Lung (tissue), 12 donors: ENCODE data around the gene FAM136A. TPM values are rescaled to one million over a fixed set of nuclear protein-coding genes. Genes with fewer than 3 reads are reported as not detected.
"Not testable (repeated sequence)": the region's sequence is repeated elsewhere in the genome, so short reads cannot be mapped to it uniquely, and the experiment has no call there.

ENCODE experiments used
- ATAC-seq: fragments of 200-7000 bp; cut with Tn5 transposase; one replicate; pipeline ENCODE4 v1.9.1; 2020; ENCODE audit warnings: moderate number of reproducible peaks; ENCODE audit not compliant: insufficient read depth, low FRiP score
- DNase-seq, 3 donors: peaks; one replicate each; pipeline ENCODE4 v3.0.0-alpha.2; 2013 to 2017
- H3K27ac ChIP-seq, 2 donors: one replicate each; pipeline ENCODE4 v1.5.1; 2013; ENCODE audit warnings: mild to moderate bottlenecking in 2 of 2, moderate library complexity in 2 of 2, control low read depth in 1 of 2, inconsistent platforms in 1 of 2, low read depth in 1 of 2, low read length in 1 of 2
- H3K27me3 ChIP-seq, 3 donors: one replicate each; pipeline ENCODE4 v1.5.1; 2013; ENCODE audit warnings: low read length in 2 of 3; ENCODE audit not compliant: control insufficient read depth in 3 of 3, insufficient read depth in 3 of 3
- H3K36me3 ChIP-seq, 4 donors: one replicate each; pipeline ENCODE4 v1.5.1; 2013; ENCODE audit warnings: low read length in 4 of 4, mild to moderate bottlenecking in 1 of 4, moderate library complexity in 1 of 4; ENCODE audit not compliant: control insufficient read depth in 4 of 4, insufficient read depth in 4 of 4
- H3K4me1 ChIP-seq, 5 donors: one replicate each; pipeline ENCODE4 v1.5.1; 2013; ENCODE audit warnings: low read length in 5 of 5, mild to moderate bottlenecking in 2 of 5, moderate library complexity in 1 of 5; ENCODE audit not compliant: control insufficient read depth in 5 of 5, insufficient read depth in 5 of 5
- H3K4me3 ChIP-seq: one replicate; pipeline ENCODE4 v1.5.1; 2013; ENCODE audit warnings: mild to moderate bottlenecking, control low read depth, moderate library complexity
- H3K9ac ChIP-seq, 2 donors: one replicate each; pipeline ENCODE4 v1.5.1; 2013; ENCODE audit warnings: low read length in 2 of 2, control low read depth in 1 of 2; ENCODE audit not compliant: insufficient read depth in 1 of 2
- H3K9me3 ChIP-seq, 4 donors: one replicate each; pipeline ENCODE4 v1.5.1; 2013; ENCODE audit warnings: low read length in 3 of 4, mild to moderate bottlenecking in 1 of 4, moderate library complexity in 1 of 4; ENCODE audit not compliant: control insufficient read depth in 4 of 4, insufficient read depth in 3 of 4
- WGBS, 2 donors: extraction: QIAGEN DNeasy Blood & Tissue Kit; methylation state at CpG; one replicate each; pipeline ENCODE4 v1.1.7; 2013; 5-methylcytosine and 5-hydroxymethylcytosine counted together
- polyA plus RNA-seq, 2 donors: library from polyadenylated mRNA; stranded (reverse); fragments of 200-250 nt; gene quantifications; one replicate each; pipeline ENCODE4 v1.2.1, GENCODE V29; 2013
- total RNA-seq, 2 donors: library from RNA; depleted of rRNA in 1 of 2; stranded (reverse); fragments of >200 nt in 1 of 2; gene quantifications; one replicate each; pipeline ENCODE4 v1.2.1, GENCODE V29; 2014 to 2021
- TF ChIP-seq, protein P1 (sequence below): IDR thresholded peaks from 2 replicates; pipeline ENCODE4 v1.5.1; 2012; ENCODE audit warnings: mild to moderate bottlenecking; ENCODE audit errors: control extremely low read depth, extremely low read depth
- donor health status: control.
- donor health status: control.
- donor health status: Bipolar disorder and iron deficiency.
- donor health status: healthy.
- donor health status: DM: yes; HTN: yes; CAD: no.

The FAM136A gene
- total and polyA plus RNA-seq, 4 donors = 23.7 to 37.0 (median 30.2) TPM

DNA sequence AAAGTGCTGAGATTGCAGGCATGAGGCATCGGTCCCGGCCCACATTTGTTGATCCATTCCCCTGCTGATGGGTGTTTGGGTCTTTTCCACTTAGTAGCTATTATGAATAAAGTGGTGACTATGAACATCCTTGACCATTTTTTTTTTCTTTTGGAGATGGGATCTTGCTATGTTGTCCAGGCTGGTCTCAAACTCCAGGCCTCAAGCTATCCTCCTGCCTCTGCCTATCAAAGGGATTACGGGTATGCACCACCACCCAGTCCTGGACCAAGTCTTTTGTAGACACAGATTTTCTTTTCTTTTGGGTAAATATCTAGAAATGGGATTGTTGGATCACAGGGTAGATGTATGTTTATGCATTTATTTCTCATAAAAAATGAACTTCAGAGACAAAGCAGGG lies 1.3 kb upstream of the FAM136A start:
- WGBS, 2 donors = 91 to 93% methylated on average over 3 of the region's 3 CpGs
- H3K4me3 ChIP-seq = no peak overlapping the region
- DNase-seq (no peak), ATAC-seq (no peak)
- TF ChIP-seq, protein P1, sequence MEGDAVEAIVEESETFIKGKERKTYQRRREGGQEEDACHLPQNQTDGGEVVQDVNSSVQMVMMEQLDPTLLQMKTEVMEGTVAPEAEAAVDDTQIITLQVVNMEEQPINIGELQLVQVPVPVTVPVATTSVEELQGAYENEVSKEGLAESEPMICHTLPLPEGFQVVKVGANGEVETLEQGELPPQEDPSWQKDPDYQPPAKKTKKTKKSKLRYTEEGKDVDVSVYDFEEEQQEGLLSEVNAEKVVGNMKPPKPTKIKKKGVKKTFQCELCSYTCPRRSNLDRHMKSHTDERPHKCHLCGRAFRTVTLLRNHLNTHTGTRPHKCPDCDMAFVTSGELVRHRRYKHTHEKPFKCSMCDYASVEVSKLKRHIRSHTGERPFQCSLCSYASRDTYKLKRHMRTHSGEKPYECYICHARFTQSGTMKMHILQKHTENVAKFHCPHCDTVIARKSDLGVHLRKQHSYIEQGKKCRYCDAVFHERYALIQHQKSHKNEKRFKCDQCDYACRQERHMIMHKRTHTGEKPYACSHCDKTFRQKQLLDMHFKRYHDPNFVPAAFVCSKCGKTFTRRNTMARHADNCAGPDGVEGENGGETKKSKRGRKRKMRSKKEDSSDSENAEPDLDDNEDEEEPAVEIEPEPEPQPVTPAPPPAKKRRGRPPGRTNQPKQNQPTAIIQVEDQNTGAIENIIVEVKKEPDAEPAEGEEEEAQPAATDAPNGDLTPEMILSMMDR = no peak
- no peak overlapping the region for H3K27ac ChIP-seq
- peaks cover 0 to 7% (median 3%) of the 10 kb centered on the region in 4 donors for H3K36me3 ChIP-seq
- H3K27me3 ChIP-seq = no peaks in the 10 kb centered on the region
- H3K9me3 ChIP-seq = no peaks in the 10 kb centered on the region
- H3K4me1 ChIP-seq = peaks cover 0 to 12% (median 6%) of the 10 kb centered on the region in 5 donors
- H3K9ac ChIP-seq = no peak overlapping the region

DNA sequence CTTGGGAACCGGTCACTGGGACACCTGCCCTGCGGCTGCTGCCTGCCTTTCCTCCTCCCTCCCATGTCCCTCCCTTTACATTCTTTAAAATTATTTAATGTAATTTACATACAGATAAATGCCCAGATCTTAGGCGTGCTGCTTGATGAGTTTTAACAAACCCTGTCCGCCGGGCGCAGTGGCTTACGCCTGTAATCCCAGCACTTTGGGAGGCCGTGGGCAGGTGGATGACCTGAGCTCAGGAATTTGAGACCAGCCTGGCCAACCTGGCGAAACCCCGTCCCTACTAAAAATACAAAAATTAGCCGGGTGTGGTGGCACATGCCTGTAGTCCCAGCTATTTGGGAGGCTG lies 304 bp upstream of the FAM136A start:
- 44 to 49% methylated on average over 11 of the region's 11 CpGs for WGBS, 2 donors
- H3K27ac ChIP-seq, H3K9ac ChIP-seq: not testable (repeated sequence)

GRCh38 chr2:70300771-70301343 lies 1.0 kb downstream of the FAM136A start:
- TF ChIP-seq, protein P1 = no peak
- Histone ChIP-seq H3K27ac (peak overlapping the region; percentile 69 to 87), H3K27me3 (no peaks in the 10 kb centered on the region), H3K9ac (peak overlapping the region; percentile 49 to 79), H3K4me3 (peak overlapping the region; percentile 81), H3K36me3 (peaks cover 0 to 9% (median 4%) of the 10 kb centered on the region in 4 donors), H3K4me1 (peaks cover 0 to 12% (median 6%) of the 10 kb centered on the region in 5 donors), H3K9me3 (no peaks in the 10 kb centered on the region)
- no peak for ATAC-seq
- 62 to 67% methylated on average over 10 of the region's 10 CpGs for WGBS, 2 donors
- no peak for DNase-seq

More for the DNA sequence above, 304 bp upstream of the FAM136A start:
- peaks cover 0 to 12% (median 6%) of the 10 kb centered on the region in 5 donors for H3K4me1 ChIP-seq
- not testable (repeated sequence) for ATAC-seq, H3K4me3 ChIP-seq, H3K27me3 ChIP-seq, DNase-seq, H3K36me3 ChIP-seq, H3K9me3 ChIP-seq

DNA sequence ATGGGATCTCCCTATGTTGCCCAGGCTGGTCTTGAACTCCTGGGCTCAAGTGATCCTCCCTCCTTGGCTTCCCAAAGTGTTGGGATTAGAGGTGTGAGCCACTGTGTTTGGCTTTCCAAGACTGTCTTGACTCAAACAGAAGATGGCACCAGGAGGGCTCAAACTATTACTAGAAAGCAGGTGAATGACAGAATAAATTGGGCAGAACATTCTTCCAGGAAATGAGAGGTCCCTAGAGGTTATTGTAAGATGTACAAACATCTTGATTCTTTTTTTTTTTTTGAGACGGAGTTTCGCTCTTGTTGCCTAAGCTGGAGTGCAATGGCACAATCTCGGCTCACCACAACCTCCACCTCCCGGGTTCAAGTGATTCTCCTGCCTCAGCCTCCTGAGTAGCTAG lies 4.0 kb downstream of the FAM136A start:
- not testable (repeated sequence) for H3K36me3 ChIP-seq, ATAC-seq, DNase-seq, H3K9ac ChIP-seq, H3K27ac ChIP-seq, H3K27me3 ChIP-seq, H3K4me1 ChIP-seq, H3K4me3 ChIP-seq, H3K9me3 ChIP-seq
- 66 to 96% methylated on average over 4 of the region's 4 CpGs for WGBS, 2 donors
